NCI-H1417 treated with DMSO at 0.1 percent for 48 hours (cell line): Measurements from ENCODE around the gene POLR3B.
"Not testable (repeated sequence)": the region's sequence is repeated elsewhere in the genome, so short reads cannot be mapped to it uniquely, and the experiment has no call there.

ENCODE experiments used
- DNase-seq: peaks from one replicate; lab custom pipeline; 2025; lab: John Stamatoyannopoulos, UW

POLR3B gene

DNA sequence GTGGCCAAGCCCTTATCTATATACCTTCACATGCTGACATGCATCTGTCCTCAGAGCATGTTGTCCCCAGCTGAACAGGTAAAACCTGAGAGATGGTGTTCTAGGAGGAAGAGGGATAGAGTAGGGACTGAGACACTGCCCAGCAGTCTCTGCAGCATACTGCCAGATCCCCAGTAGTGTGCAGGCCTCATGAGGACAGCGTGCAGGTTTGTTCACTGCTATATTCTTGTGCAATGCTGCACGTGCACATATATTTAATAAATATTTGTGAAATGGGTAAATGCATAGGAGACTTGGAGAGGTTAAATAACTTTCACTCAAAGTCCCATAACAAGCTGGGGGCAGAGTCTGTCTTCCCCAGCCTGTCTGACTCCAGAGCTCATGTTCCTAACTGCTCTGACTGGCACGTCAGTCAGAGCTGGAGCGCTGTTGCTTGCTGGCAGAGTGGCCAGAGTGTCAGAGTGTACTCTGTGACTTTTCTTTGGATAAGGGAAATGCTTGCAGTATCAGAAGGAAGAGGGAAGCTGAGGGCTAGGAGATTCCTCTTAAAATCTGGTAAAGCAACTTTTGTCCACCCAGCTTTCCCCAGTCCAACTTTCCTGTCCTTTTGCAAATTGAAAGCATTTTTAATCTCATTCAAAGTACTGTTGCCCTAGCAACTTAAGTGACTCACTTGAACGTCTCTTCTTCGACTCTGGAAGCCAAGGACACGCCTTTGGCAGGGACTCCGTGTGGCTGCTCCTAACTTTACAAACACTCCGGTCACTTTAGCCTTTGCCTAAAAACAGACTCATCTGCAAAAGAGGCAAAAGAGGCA is 14.9 kb upstream of the POLR3B start:
- no peak for DNase-seq

DNA sequence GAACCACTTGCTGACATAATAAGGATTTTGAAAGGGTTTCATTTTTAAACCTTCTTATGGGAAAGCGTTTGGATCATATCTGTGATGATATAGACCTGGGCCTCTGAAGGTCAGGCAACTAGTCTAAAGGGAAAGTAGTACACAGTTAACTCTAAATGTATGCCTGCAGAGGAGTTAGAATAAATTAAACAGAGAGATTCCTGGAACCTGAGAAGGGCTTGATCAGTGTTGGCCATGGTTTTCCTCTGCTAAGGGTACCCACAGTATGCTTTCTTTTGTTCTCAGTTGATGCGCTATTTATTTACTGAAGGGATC is 14.4 kb upstream of the POLR3B start:
- no peak for DNase-seq

DNA sequence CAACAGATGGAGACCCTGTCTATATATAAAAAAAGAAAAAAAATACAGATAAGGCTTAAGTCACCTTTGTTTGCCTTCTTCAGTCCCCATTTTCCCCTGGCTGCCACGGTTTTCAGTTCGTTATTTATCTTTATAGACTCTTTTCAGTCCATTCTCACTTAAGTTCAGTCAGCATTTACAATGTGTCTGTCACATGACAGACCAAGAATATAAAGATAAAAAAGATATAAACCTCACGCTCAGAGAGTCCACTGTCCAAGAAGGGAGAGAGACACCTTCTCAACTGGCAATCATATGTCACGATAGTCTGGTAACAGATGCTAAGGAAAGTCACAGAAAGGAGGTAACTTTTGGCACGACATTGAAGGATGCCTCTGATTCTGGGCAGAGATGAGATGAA is 13.4 kb upstream of the POLR3B start:
- DNase-seq, result no peak

DNA sequence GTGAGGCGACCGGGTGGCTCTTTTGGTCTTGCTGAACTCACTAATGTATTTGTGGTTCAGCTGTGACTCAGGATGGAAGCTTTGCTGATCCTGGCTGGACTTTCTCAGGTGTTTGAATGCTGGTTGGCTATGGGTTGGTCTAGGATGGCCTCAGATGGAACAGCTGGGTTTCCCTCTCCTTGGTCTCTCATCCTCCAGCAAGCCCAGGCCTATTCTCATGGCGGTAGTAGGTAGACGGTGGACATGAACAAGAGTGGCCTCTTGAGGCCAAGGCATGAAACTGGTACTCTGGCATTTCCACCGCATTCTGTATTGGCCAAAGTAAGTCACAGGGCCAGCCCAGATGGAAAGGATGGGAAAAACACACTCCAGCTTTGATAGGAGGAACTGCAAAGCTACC is 11.8 kb upstream of the POLR3B start:
- DNase-seq, result no peak

DNA sequence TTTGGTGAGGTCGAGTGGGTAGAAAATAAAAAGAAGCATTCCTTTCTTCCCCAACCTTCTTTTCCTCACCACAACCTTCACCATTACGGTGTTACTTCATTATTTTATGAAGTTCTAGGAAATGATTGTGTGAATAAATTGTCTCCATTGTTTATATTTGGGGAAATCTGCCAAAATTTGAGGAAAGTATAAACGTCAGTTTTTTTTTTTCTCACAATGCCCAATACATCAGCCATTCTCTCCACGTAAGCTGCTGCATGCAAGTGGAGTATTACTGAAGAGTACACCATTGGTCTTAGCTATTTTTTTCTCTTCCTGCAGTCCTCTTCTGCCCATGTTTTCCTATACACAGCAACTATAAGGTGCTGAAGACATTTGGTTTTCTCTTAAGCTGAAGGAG is 9.1 kb upstream of the POLR3B start:
- no peak for DNase-seq

DNA sequence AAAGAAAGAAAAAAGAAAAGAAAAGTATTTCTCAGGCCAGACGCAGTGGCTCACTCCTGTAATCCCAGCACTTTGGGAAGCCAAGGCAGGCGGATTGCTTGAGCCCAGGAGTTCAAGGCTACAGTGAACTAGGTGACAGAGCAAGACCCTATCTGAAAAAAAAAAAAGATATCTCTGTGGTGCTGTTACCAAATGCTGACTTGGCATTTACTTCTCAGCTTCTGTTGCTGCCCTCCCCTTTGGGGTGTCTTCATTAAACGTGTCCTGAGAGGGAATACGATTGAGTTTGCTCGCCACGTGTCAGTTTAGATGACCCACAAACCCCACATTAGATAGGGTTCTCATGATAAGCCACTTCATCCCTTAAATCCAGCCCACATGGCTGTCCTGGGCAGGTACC is 4.4 kb upstream of the POLR3B start:
- no peak for DNase-seq

DNA sequence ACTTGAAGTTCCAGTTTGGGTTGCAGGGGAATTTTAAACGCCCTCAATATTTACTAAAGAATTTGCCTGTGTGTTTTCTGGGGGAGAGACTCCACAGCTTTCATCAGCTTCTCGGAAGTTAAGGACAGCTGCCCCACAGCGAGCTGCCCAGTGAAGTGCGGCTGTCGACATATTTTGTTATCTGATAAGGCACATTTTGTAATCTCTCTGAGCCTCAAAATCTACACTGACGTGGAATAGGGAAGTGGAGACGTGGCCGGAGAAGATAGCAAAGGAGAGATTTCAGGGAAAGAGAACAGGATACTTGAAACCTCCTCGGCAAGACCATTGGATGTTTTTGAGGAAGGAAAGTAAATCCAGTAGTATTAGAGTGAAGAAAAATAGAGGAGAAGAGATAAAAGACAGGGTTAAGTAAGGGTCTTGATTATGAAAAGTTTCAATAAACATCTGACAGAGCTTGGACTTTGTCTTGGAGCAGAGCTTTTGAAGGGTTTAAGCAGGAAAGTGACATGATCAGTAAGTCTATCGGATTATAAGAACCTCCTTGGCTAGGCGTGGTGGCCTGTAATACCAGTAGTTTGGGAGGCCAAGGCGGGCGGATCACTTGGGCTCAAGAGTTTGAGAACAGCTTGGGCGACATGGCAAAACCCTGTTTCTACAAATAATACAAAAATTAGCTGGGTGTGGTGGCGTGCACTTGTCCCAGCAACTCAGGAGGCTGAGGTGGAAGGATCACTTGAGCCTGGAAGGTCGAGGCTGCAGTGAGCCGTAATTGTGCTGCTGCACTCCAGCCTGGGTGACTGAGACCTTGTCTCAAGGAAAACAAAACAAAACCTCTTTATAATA is 1.1 kb downstream of the POLR3B start:
- no peak for DNase-seq

DNA sequence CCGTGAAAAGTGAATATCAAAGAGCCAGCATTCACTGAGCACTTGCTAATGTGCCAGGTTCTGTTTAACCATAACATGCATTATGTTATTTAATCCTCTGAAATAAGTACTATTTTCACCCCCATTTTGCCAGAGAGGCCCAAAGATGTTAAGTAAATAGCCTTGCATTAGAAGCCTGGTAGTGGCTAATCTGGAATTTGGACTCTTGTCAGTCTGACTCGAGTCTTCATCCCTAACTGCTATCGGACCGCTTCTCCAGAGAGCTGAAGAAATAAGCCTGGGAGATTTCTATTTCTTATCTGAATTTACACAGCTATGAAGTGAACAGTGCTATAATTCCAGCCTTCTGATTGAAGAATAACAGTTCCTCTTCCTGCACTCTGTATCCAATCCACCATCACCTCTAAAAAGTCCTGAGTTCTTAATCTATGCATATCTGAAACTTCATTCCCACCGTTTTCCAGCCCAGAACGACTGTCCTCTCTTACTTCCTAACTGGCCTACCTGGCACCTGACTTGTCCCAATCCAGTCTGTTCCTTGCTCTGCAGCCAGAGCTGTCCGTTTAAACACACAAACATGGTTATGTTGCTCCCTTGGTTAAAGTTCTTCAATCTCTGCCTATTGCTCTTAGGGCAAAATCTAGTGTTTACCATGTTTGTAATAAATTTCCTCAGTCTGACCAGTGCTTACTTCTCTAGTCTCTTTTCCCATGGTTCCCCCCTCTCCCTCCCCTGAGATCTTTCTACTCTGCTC is 2.3 kb downstream of the POLR3B start:
- DNase-seq, result no peak

DNA sequence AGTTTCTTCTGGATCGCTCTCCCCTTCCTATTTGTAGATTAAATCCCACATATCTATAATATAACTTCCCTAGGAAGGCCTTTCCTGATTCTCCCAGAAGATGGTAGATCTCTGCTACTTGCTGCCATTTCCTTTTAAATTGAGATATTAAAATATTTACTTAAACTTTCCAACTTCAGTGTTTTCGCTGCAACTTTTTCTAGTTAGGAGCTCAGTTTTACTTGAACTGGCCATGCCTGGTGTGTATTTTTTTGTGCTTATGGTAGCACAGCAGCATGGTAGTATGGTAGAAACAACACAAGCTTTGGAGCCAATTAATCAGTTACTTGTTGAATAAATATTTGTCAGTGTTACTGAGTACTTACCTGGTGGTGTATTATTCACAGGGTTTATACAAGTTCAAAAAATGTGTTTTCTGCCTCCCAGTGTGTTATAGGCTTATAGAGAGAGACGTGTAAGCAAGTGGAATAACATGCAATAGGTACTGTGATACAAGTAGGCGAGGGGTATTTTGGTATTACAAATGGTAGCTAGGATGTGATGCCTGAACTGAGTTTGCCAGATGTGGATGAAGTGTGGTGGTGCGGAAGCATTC is 2.9 kb downstream of the POLR3B start:
- DNase-seq, result no peak

DNA sequence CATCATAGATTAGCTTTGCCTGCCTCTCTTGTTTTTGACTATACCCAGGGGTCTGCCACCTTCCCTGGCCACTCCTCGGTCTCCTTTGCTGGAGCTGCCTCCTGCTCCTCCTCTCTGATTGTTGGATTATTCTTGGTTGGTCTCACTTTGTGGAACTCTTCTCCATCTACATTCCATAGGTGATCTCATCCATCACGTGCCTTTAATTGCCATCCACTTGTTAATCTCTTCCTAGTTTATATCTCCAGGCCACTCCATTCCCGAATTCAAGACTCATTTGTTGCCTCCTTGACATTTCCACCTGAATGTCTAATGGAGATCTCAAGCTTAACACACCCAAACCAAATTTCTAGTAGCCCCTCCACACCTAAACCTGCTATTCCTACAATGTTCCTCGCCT is 5.4 kb downstream of the POLR3B start:
- no peak for DNase-seq

DNA sequence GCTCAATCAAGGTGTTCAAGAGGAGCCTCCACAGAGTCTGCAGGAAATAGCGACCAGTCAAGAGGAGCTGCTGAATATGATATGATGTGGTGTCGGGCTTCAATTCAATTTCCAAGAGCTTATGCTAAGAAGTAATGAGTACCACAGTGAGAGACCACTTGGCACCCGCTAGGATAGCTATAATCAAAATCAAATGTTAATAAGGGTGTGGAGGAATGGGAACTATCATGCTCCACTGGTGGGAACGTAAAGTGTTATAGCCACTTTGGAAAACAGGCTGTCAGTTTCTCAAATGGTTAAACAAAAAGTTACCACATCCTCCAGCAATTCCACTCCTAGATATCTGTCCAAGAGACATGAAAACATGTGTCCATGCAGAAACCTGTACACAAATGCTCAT is 6.7 kb downstream of the POLR3B start:
- DNase-seq, result no peak

DNA sequence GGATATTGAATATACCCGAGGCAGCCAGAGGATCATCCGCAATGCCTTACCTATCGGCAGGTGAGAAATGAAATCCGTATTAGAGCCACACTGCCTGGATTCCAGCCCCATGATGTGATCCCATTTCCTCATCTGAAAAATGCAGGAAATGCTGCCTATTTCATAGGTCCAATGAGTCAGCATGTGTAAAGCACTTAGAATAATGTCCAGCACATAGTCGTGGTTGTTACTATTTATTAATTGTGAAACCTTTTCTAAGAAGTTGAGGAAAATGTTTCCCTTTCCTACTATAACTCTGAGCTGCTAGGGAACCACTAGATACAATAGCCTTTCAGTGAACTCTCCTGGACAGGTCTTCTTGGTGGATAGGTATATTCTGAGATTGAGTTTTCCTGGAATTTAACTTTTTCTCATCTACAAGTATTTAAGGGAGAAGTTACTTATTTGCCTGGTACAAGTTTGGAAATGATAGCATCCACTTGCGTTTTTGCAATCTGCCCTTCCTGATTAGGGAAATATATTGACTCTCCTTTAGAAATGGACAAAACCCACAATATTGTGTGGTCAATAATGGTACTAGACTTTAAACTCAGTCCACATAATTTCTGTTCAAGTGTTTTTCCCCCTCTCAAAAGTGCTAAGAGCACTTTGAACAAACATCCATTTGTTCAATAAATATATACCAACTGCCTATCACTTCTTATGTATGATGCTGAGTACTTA is 12.2 kb downstream of the POLR3B start:
- DNase-seq, result no peak

DNA sequence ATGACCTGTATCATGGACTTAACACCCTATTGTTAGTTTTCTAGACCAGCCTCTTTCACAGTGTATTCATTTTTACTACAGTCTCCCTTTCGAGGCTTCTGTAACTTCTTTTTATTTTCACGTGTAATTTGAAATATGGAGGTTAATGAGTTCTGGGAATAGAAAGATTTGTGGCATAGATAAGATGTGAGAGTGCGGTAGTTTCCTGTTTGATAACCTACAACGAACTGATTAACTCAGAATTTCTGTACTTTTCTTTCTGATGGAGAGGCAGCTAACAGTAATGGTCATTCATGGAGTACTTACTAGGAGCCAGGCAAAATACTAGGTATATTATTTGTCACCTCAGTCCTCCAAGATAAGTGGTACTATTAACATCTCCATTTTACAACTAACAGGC is 21.2 kb downstream of the POLR3B start:
- no peak for DNase-seq

DNA sequence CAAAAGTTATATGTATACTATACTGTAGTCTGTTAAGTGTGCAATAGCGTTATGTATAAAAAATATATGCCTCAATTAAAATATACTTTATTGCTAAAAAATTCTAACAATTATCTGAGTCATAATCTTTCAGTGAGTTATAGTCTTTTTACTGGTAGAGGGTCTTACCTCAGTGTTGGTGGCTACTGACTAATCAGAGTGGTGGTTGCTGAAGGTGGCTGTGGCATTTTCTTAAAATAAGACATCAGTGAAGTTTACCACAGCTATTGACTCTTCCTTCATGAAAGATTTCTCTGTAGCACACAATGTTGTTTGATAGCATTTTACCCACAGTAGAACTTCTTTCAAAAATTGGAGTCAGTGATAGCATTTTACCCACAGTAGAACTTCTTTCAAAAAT is 23.4 kb downstream of the POLR3B start:
- DNase-seq, result no peak

DNA sequence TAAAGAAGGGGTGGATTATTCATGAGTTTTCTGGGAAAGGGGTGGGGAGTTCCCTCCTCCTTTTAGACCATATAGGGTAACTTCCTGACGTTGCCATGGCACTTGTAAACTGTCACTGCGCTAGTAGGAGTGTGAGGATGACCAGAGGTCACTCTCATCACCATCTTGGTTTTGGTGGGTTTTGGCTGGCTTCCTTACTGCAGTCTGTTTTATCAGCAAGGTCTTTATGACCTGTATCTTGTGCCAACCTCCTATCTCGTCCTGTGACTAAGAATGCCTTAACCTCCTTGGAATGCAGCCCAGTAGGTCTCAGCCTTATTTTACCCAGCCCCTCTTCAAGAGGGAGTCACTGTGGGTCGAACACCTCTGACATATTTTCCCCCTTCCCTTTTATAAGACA is 24.3 kb downstream of the POLR3B start:
- DNase-seq, result not testable (repeated sequence)

DNA sequence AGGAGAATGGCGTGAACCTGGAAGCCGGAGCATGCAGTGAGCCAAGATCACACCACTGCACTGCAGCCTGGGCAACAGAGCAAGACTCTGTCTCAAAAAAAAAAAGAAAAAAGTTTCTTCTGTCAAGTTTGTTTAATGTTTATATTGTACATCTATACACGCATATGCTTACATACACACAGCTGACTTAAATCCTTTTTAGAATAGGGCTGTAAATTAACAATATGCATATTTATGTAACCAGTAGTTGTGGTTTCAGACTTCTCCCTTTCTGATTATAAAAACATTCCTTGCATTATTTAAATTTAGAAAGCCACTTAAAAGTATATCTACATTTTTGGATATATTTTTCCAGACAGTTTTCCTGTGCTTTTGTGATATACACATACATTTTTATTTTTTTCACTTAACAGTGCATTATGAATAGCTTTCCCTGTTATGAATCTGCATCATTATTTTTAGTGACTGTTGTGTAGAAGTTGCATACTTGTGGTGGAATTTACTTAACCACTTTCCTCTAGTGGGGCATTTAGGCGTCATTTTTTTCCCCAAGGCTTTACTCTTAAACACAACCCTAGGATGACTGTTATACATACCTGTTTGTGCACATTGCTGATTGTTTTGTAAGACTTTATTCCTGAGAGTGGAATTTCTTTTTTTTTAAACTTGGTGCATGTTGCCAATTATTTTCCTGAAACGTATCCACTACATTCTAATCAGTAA is 29.4 kb downstream of the POLR3B start:
- no peak for DNase-seq

DNA sequence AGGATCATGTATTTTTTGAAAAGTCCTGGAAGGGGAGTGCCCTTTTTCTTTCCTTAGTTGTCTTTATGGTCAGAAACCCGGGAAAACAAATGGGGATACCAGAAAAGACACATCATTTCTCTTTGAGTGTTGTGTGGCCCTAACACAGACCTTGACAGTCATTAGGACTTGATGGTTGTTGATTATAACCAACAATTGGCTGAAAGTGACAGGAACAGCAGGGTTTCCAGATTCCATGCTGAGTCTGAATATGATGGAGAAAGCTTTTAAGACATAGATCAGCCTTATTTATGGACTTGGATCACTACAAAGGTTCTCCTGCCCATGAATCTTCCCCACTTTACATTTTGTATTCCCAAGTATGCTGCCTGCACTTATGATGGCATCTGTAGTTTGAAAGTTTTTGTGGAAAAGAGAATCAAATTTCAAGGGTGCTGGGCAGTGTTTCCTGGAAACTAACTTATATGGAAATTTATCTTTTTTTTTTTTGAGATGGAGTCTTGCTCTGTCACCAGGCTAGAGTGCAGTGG is 30.4 kb downstream of the POLR3B start:
- no peak for DNase-seq

DNA sequence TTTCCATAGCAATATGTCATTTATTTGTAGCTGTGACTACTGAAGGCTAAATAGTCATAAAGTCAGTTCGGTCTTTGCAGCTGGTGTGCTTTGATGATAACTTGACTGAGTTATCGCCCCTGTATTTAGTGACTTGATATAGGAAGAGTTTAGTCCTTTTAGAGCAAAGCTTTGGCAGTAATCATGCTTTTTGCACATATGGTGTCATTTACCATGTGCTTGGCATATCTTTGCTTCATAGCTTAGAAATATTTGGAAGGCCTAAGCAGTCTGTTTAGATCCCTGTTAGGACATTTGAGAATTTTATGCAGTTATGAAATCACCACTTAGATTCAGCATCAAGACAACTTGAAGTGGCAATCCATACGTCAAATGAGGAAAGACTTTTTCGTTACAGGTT is 31.6 kb downstream of the POLR3B start:
- no peak for DNase-seq

DNA sequence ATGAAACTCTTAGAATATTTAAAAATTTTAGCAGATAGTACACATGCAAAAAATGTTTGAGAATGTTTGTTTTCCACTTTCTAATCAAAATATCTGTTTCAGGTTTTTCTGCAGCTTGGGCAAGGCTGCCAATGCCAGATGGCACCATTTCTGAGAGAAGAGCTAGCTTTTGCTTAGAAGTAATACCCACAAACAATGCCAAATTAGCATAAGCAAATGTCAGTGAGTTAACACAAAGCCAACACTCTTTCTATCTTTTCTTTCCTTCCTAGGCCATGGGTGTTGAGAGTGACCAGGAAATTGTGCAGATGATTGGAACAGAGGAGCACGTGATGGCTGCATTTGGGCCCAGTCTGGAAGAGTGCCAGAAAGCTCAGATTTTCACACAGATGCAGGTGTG is 35.2 kb downstream of the POLR3B start:
- DNase-seq, result no peak

DNA sequence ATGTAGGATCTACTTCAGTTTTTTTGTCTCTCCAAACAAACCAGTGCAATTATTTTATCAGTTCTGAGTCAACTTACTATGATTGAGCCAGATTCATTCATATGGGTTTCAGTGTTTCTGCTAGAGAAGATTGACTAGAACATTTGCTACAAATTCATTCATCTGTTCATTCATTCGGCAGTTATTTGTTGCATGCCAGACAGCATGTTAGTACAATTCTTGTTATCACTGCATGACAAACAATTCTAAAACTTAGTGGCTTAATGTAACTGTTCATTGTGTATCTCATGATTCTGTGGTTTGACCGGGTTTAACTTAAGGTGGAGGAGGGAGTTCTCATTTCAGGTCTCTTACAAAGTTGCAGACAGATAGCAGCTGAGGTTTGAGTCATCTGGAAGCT is 52.3 kb downstream of the POLR3B start:
- DNase-seq, result no peak

DNA sequence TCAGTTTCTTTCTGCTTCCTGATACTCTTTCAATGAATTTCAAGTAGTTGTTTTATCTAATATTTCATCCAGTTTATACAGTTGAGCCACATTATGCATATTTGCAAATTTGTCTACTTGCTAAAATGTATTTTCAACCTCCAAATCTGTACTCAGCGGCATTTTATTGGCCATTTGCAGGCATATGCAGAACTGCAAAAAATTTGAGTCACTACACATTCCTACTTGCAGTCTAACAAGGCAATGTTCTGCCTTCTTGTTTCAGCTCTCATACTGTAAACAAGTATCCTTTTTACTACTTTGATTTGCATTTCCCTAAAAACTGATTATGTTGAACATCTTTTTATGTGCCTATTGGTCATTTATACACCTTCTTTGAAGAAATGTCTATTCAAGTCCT is 55.0 kb downstream of the POLR3B start:
- no peak for DNase-seq
